GM15510 (cell line): ENCODE data around the gene FOSL2.

Source experiments
- POLR2A ChIP-seq: IDR thresholded peaks from 3 replicates; pipeline ENCODE4 v1.6.1; 2011; ENCODE audit warnings: borderline replicate concordance; ENCODE audit not compliant: insufficient read length; ENCODE audit errors: extremely low read depth

Gene FOSL2

DNA sequence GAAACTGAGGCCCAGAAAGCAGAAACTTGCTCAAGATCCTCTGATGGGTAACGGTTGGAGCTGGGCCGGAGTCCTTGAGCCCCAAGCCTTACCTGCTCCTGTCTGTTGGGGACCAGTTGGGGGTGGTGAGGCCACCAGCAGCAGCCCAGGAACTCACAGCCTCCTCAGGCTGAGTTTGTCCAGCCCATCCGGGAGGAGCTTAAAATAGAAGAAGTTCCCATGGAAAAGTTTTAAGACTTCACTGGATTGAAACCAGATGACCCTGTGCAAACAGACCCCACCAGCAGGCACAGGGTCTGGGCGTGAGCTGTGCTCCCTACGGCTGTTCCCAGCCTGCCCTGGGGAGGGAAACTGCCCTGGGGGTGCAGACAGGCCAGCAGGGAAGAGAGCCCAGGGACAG lies 40.6 kb upstream of the FOSL2 start:
- TF ChIP-seq POLR2A: no peak

DNA sequence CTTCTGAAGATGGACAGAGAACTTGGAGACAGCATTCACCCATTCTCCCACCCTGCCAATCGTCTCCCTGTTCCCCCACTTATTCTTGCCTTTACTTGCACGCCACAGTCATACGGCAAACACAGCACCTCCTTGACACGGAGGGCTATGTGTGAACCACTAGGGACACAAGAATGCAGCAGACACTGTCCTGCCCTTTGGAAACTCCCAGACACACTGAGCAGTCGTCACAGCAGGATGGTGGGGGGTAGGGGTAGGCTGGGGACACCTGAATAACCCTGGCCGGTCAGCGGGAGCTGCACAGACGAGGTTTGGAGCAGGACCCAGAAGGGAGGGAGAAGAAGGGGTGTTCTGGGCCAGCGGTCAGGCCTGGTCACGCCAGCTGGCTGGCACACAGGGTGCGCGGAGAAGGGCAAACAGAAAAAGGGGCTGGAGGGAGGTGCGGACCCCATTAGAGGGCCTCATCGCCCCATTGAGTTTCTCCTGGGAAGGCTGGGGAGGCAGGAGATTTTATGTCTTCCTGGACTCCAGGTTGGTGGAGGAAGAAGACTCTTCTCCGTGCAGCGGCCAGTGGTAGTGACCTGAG lies 40.0 kb upstream of the FOSL2 start:
- TF ChIP-seq POLR2A: no peak

GRCh38 chr2:28354920-28355520 lies 37.6 kb upstream of the FOSL2 start:
- TF ChIP-seq POLR2A: no peak

- no peak for TF ChIP-seq POLR2A
These were observed 37.0 kb upstream of the FOSL2 start for GRCh38 chr2:28355521-28356094.

- TF ChIP-seq POLR2A: no peak
These were observed 36.4 kb upstream of the FOSL2 start for GRCh38 chr2:28356095-28356911.

GRCh38 chr2:28357055-28357454 lies 35.6 kb upstream of the FOSL2 start:
- TF ChIP-seq POLR2A: no peak

DNA sequence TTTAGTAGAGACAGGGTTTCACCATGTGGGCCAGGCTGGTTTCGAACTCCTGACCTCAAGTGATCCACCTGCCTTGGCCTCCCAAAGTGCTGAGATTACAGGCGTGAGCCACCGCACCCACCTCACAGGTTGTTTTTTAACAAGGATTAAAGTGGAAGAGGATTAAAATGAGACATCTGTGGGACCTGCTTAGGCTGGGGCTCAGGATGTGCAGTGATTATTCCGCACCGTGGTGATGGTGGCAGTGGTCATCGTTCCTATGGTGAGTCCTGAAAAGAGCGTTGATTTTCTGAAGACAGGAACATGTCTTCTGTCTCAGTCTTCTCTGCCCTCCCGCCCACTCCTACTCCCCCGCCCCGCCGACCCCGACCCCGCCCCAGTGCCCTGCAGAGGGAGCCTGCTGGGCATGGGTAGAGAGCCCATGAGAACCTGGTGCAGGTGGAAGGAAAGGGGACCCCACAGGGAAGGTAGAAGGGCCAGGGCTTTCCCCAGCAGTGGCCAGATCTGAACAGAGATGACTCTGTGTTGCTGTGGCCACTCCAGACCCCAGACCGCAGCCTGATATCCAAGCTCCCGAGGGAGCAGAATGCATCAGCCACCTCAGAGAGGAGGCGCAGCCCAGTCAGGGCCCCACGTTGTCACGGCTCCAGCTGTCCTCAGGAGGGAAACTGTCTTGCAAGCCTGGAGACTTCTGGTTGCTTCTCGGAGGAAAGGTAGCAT lies 34.5 kb upstream of the FOSL2 start:
- TF ChIP-seq POLR2A: no peak

- TF ChIP-seq POLR2A: no peak
These were observed 33.9 kb upstream of the FOSL2 start for GRCh38 chr2:28358668-28359201.

- TF ChIP-seq POLR2A: no peak
These were observed 33.2 kb upstream of the FOSL2 start for GRCh38 chr2:28359222-28360057.

GRCh38 chr2:28360058-28360717 lies 32.5 kb upstream of the FOSL2 start:
- TF ChIP-seq POLR2A: no peak

DNA sequence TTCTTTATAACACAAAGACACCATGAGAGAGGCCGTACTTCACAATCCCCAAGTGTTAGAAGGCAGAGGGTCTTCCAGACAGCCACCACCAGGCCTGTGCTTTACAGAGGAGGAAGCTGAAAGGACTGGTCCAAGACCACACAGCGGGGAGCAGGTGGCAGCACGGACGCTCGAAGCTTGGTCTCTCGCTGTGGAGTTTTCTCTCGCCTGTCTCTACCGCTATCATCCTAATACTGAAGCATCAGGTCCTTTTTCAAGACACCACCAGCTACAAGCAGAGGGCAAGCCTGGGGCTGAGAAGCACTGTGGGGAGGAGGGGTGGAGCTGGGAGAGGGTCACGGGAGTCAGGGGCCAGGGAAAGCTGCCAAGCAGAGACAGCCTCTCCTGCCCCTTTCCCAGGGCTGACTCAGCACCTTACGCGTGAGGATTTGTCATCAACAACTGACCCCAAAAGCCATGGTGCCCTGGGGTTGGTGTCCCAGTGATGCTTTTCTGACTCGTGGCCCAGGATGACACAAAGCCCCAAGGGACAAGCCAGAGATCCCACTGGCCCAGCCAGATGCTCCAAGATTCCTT lies 31.9 kb upstream of the FOSL2 start:
- TF ChIP-seq POLR2A: no peak

DNA sequence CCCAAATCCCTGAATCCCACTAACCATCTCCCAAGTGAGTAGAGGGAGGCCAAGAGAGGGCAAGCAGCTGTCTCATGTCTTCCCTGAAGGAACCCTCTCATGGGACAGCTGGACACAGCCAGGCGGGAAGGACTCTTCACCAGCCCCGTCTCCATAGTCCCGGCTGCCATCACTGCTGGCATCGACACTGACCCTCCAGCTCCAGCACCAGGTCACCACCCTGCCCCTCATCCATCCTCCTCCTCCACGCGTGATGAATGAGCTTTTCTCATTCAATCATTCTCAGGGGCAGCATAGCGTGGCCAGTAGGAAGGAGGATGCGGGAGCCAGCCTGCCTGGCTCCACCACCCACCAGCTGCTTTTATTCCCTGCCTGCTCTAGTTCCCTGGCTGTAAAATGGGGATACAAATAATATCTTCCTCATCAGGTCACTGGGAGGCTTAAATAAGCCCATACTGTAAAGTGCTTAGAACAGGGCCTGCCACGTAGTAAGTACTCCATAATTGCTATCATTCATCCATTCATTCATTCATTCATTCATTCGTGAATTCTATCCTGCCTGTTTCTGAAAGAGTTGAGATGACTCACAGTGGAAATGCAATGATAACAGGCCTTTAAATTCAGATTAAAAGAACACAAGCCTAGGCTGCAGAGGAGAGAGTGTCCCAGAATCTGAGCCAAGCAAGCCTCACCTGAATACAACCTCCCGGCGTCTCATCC lies 30.5 kb upstream of the FOSL2 start:
- no peak for TF ChIP-seq POLR2A
